ENCODE measurements around the gene HIVEP1. TPM values are rescaled to one million over a fixed set of nuclear protein-coding genes. Genes with fewer than 3 reads are reported as not detected.

The HIVEP1 gene
- total RNA-seq, 4 donors from 2014 or later = 26.8 to 69.3 (median 38.8) TPM

GRCh38 chr6:12068899-12069557 lies 56.9 kb downstream of the HIVEP1 start:
- TF ChIP-seq POLR2A (IDR thresholded peaks at IDR 0.05) (no peak), CTCF (IDR thresholded peaks at IDR 0.05) (no peak)
- Histone ChIP-seq H3K36me3 (no peaks in the 10 kb centered on the region), H3K27me3 (no peaks in the 10 kb centered on the region), H3K4me3 (no peak overlapping the region), H3K27ac (no peak overlapping the region), H3K9me3 (no peaks in the 10 kb centered on the region), H3K4me1 (no peaks in the 10 kb centered on the region)
- DNase-seq = no peak

- TF ChIP-seq CTCF (IDR thresholded peaks at IDR 0.05) (no peak), POLR2A (IDR thresholded peaks at IDR 0.05) (no peak)
- no peak overlapping the region for H3K27ac ChIP-seq
- no peaks in the 10 kb centered on the region for H3K9me3 ChIP-seq
- no peaks in the 10 kb centered on the region for H3K4me1 ChIP-seq
- H3K27me3 ChIP-seq = no peaks in the 10 kb centered on the region
- no peaks in the 10 kb centered on the region for H3K36me3 ChIP-seq
- no peak for DNase-seq
- no peak overlapping the region for H3K4me3 ChIP-seq
Observed at GRCh38 chr6:12069891-12070529, 57.9 kb downstream of the HIVEP1 start.

- Histone ChIP-seq H3K27ac (no peak overlapping the region), H3K36me3 (no peaks in the 10 kb centered on the region), H3K4me1 (no peaks in the 10 kb centered on the region), H3K9me3 (no peaks in the 10 kb centered on the region), H3K27me3 (no peaks in the 10 kb centered on the region), H3K4me3 (no peak overlapping the region)
- TF ChIP-seq POLR2A (IDR thresholded peaks at IDR 0.05) (no peak), CTCF (IDR thresholded peaks at IDR 0.05) (no peak)
- DNase-seq = no peak
Observed at GRCh38 chr6:12071064-12071615, 59.0 kb downstream of the HIVEP1 start.

- H3K9me3 ChIP-seq = no peaks in the 10 kb centered on the region
- no peak overlapping the region for H3K27ac ChIP-seq
- H3K4me1 ChIP-seq = no peaks in the 10 kb centered on the region
- DNase-seq = no peak
- H3K27me3 ChIP-seq = no peaks in the 10 kb centered on the region
- H3K36me3 ChIP-seq = no peaks in the 10 kb centered on the region
- no peak overlapping the region for H3K4me3 ChIP-seq
- TF ChIP-seq CTCF (IDR thresholded peaks at IDR 0.05) (peak in 5 of 6 experiments; percentile 22 to 46 (median 39)), POLR2A (IDR thresholded peaks at IDR 0.05) (no peak)
Observed at GRCh38 chr6:12075067-12075563, 63.0 kb downstream of the HIVEP1 start.

- H3K27me3 ChIP-seq = no peaks in the 10 kb centered on the region
- no peaks in the 10 kb centered on the region for H3K36me3 ChIP-seq
- no peak for TF ChIP-seq CTCF (IDR thresholded peaks at IDR 0.05)
- TF ChIP-seq POLR2A (IDR thresholded peaks at IDR 0.05) = no peak
- H3K4me3 ChIP-seq = no peak overlapping the region
- H3K9me3 ChIP-seq = no peaks in the 10 kb centered on the region
- H3K4me1 ChIP-seq = peaks cover 0 to 7% (median 0%) of the 10 kb centered on the region in 4 donors
- no peak for DNase-seq
- H3K27ac ChIP-seq = no peak overlapping the region
Observed at GRCh38 chr6:12077021-12077710, 65.1 kb downstream of the HIVEP1 start.

Data from Peyer's patch (tissue), 4 donors.